GM08714 (cell line): ENCODE results near the gene IQCF2.
"Not testable (repeated sequence)": the region's sequence is repeated elsewhere in the genome, so short reads cannot be mapped to it uniquely, and the experiment has no call there.

Experiments used
- H3K4me3 ChIP-seq: fragments of 200-500 bp; sonication (Bioruptor generic); 2 replicates; pipeline ENCODE4 v1.5.1; 2014; ENCODE audit warnings: mild to moderate bottlenecking, low read length, inconsistent platforms
- ZNF274 ChIP-seq: IDR thresholded peaks from 2 replicates; pipeline ENCODE4 v1.6.1; 2012; ENCODE audit warnings: mild to moderate bottlenecking, low read depth, low read length

IQCF2 gene

GRCh38 chr3:51860703-51861665, at the start of gene IQCF2:
Gene IQCF2 (plus strand): TSS chr3:51861615. CDS start chr3:51861667, 52 bp downstream.
- no peak for TF ChIP-seq ZNF274
- H3K4me3 ChIP-seq = no peak within 1 kb of the TSS

GRCh38 chr3:51813539-51813938, 47.9 kb upstream of the IQCF2 start:
- no peak for TF ChIP-seq ZNF274
- H3K4me3 ChIP-seq = no peak overlapping the region

GRCh38 chr3:51814034-51814433, 47.4 kb upstream of the IQCF2 start:
- TF ChIP-seq ZNF274 = no peak
- H3K4me3 ChIP-seq = no peak overlapping the region

- no peak for TF ChIP-seq ZNF274
- H3K4me3 ChIP-seq = no peak overlapping the region
These were observed 45.8 kb upstream of the IQCF2 start for GRCh38 chr3:51815614-51816013.

- H3K4me3 ChIP-seq = no peak overlapping the region
- TF ChIP-seq ZNF274 = no peak
These were observed 44.7 kb upstream of the IQCF2 start for GRCh38 chr3:51816723-51817122.

- TF ChIP-seq ZNF274 = no peak
- no peak overlapping the region for H3K4me3 ChIP-seq
These were observed 44.0 kb upstream of the IQCF2 start for GRCh38 chr3:51817375-51817774.

GRCh38 chr3:51819151-51819550, 42.3 kb upstream of the IQCF2 start:
- TF ChIP-seq ZNF274 = no peak
- H3K4me3 ChIP-seq = no peak overlapping the region

- no peak for TF ChIP-seq ZNF274
- H3K4me3 ChIP-seq = no peak overlapping the region
These were observed 41.6 kb upstream of the IQCF2 start for GRCh38 chr3:51819709-51820406.

- TF ChIP-seq ZNF274 = no peak
- H3K4me3 ChIP-seq = no peak overlapping the region
These were observed 33.1 kb upstream of the IQCF2 start for GRCh38 chr3:51828297-51828696.

- no peak for TF ChIP-seq ZNF274
- H3K4me3 ChIP-seq = no peak overlapping the region
These were observed 31.1 kb upstream of the IQCF2 start for GRCh38 chr3:51830345-51830744.

GRCh38 chr3:51830836-51831385, 30.5 kb upstream of the IQCF2 start:
- no peak overlapping the region for H3K4me3 ChIP-seq
- TF ChIP-seq ZNF274 = no peak

- no peak overlapping the region for H3K4me3 ChIP-seq
- TF ChIP-seq ZNF274 = no peak
These were observed 24.8 kb upstream of the IQCF2 start for GRCh38 chr3:51836606-51837005.

- TF ChIP-seq ZNF274 = no peak
- H3K4me3 ChIP-seq = no peak overlapping the region
These were observed 16.3 kb upstream of the IQCF2 start for GRCh38 chr3:51845129-51845528.

- not testable (repeated sequence) for H3K4me3 ChIP-seq
These were observed 6.0 kb upstream of the IQCF2 start for GRCh38 chr3:51855411-51855810.

GRCh38 chr3:51862886-51863285, 1.5 kb downstream of the IQCF2 start:
- H3K4me3 ChIP-seq = no peak overlapping the region
- TF ChIP-seq ZNF274 = no peak

GRCh38 chr3:51868896-51869295, 7.5 kb downstream of the IQCF2 start:
- not testable (repeated sequence) for H3K4me3 ChIP-seq
